ENCODE data around the gene RGS19. TPM values are rescaled to one million over a fixed set of nuclear protein-coding genes. Genes with fewer than 3 reads are reported as not detected.

RGS19 gene
- total RNA-seq, 1 donor from 2014 or later, result 2.0 TPM

GRCh38 chr20:64062276-64062595 lies 17.1 kb downstream of the RGS19 start:
- Mint-ChIP-seq H3K27me3 (ENCODE audit: insufficient read depth, low read depth) (peaks cover 17% of the 10 kb centered on the region), H3K4me3 (peak overlapping the region; percentile 94), H3K27ac (no peak overlapping the region), H3K4me1 (peaks cover 28% of the 10 kb centered on the region), H3K36me3 (no peaks in the 10 kb centered on the region), H3K9me3 (no peaks in the 10 kb centered on the region)
- H3K79me2 ChIP-seq (ENCODE audit: low read depth), result peaks cover 9% of the 10 kb centered on the region
- H4K20me1 ChIP-seq (ENCODE audit: low read depth), result peaks cover 20% of the 10 kb centered on the region
- H3K9me3 ChIP-seq (ENCODE audit: low read depth), result no peaks in the 10 kb centered on the region
- H3K27ac ChIP-seq, result no peak overlapping the region
- peaks cover 7% of the 10 kb centered on the region for H3K4me1 ChIP-seq
- H3F3A ChIP-seq (ENCODE audit: low read depth), result peaks cover 5% of the 10 kb centered on the region
- H2AFZ ChIP-seq (replicated peaks), result no peak overlapping the region
- peak overlapping the region; percentile 99 for H3K4me3 ChIP-seq
- H3K4me2 ChIP-seq, result peak overlapping the region; percentile 86
- H3K27me3 ChIP-seq, result no peaks in the 10 kb centered on the region
- TF ChIP-seq, protein P1, sequence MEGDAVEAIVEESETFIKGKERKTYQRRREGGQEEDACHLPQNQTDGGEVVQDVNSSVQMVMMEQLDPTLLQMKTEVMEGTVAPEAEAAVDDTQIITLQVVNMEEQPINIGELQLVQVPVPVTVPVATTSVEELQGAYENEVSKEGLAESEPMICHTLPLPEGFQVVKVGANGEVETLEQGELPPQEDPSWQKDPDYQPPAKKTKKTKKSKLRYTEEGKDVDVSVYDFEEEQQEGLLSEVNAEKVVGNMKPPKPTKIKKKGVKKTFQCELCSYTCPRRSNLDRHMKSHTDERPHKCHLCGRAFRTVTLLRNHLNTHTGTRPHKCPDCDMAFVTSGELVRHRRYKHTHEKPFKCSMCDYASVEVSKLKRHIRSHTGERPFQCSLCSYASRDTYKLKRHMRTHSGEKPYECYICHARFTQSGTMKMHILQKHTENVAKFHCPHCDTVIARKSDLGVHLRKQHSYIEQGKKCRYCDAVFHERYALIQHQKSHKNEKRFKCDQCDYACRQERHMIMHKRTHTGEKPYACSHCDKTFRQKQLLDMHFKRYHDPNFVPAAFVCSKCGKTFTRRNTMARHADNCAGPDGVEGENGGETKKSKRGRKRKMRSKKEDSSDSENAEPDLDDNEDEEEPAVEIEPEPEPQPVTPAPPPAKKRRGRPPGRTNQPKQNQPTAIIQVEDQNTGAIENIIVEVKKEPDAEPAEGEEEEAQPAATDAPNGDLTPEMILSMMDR (IDR thresholded peaks at IDR 0.05), result no peak
- TF ChIP-seq EZH2phosphoT487 (IDR thresholded peaks at IDR 0.05) (no peak), EZH2 (IDR thresholded peaks at IDR 0.05) (no peak)
- H3K36me3 ChIP-seq, result no peaks in the 10 kb centered on the region
- H3K9ac ChIP-seq, result no peak overlapping the region
- DNase-seq (ENCODE audit: low spot score), result no peak

DNA sequence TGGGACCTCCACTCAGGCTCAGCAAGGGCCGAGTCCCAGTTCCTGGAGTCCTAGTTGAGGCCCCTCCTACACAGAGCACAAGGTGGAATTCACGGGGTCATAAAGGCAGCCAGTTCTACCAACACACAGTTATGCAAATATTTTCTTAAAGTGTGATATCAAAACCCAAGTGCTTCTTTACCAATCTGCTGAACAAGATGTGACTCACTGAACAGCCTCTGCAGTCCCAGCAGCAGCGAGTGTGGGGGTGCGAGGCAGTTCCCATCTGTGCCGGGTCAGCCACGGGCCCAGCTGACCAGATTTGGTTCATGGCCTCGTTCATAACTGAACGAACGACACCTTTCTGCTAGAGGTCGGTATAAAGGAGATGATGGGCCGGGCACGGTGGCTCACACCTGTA lies 20.8 kb downstream of the RGS19 start:
- H3K27me3 Mint-ChIP-seq (ENCODE audit: insufficient read depth, low read depth), result peaks cover 15% of the 10 kb centered on the region
- Histone ChIP-seq H3K27me3 (no peaks in the 10 kb centered on the region), H3F3A (ENCODE audit: low read depth) (peaks cover 5% of the 10 kb centered on the region), H3K4me2 (no peak overlapping the region), H3K4me1 (peaks cover 4% of the 10 kb centered on the region), H2AFZ (replicated peaks) (no peak overlapping the region), H3K9ac (no peak overlapping the region), H3K79me2 (ENCODE audit: low read depth) (peaks cover 1% of the 10 kb centered on the region), H4K20me1 (ENCODE audit: low read depth) (peaks cover 2% of the 10 kb centered on the region), H3K36me3 (no peaks in the 10 kb centered on the region), H3K27ac (no peak overlapping the region), H3K9me3 (ENCODE audit: low read depth) (no peaks in the 10 kb centered on the region), H3K4me3 (no peak overlapping the region)
- H3K4me3 Mint-ChIP-seq, result peak overlapping the region; percentile 27
- peaks cover 22% of the 10 kb centered on the region for H3K4me1 Mint-ChIP-seq
- H3K27ac Mint-ChIP-seq, result no peak overlapping the region
- H3K9me3 Mint-ChIP-seq, result peaks cover 2% of the 10 kb centered on the region
- no peaks in the 10 kb centered on the region for H3K36me3 Mint-ChIP-seq
- TF ChIP-seq EZH2phosphoT487 (IDR thresholded peaks at IDR 0.05) (no peak), EZH2 (IDR thresholded peaks at IDR 0.05) (no peak)
- TF ChIP-seq, protein P1 (IDR thresholded peaks at IDR 0.05), result no peak
- DNase-seq (ENCODE audit: low spot score), result no peak

GRCh38 chr20:64057628-64058498 lies 21.5 kb downstream of the RGS19 start:
- H3K36me3 ChIP-seq, result no peaks in the 10 kb centered on the region
- H3F3A ChIP-seq (ENCODE audit: low read depth), result peaks cover 5% of the 10 kb centered on the region
- H3K79me2 ChIP-seq (ENCODE audit: low read depth), result no peaks in the 10 kb centered on the region
- H3K27me3 Mint-ChIP-seq (ENCODE audit: insufficient read depth, low read depth), result peaks cover 15% of the 10 kb centered on the region
- TF ChIP-seq, protein P1 (IDR thresholded peaks at IDR 0.05), result peak; percentile 81
- TF ChIP-seq EZH2phosphoT487 (IDR thresholded peaks at IDR 0.05), result no peak
- no peak overlapping the region for H3K27ac ChIP-seq
- H3K27me3 ChIP-seq, result peaks cover 5% of the 10 kb centered on the region
- no peaks in the 10 kb centered on the region for H3K9me3 ChIP-seq (ENCODE audit: low read depth)
- DNase-seq (ENCODE audit: low spot score), result peak; percentile 85
- H3K4me1 Mint-ChIP-seq, result peaks cover 26% of the 10 kb centered on the region
- H3K4me3 Mint-ChIP-seq, result no peak overlapping the region
- H3K4me2 ChIP-seq, result no peak overlapping the region
- H3K27ac Mint-ChIP-seq, result no peak overlapping the region
- H3K9me3 Mint-ChIP-seq, result peaks cover 2% of the 10 kb centered on the region
- H4K20me1 ChIP-seq (ENCODE audit: low read depth), result no peaks in the 10 kb centered on the region
- H3K4me3 ChIP-seq, result no peak overlapping the region
- no peak overlapping the region for H3K9ac ChIP-seq
- peaks cover 4% of the 10 kb centered on the region for H3K4me1 ChIP-seq
- H2AFZ ChIP-seq (replicated peaks), result peak overlapping the region; percentile 54
- no peaks in the 10 kb centered on the region for H3K36me3 Mint-ChIP-seq
